ENCODE measurements around the gene DYNC2LI1.

- TF ChIP-seq USF2 (IDR thresholded peaks at IDR 0.05) (no peak), SREBF2 (IDR thresholded peaks at IDR 0.05) (no peak), CTCF (IDR thresholded peaks at IDR 0.05) (no peak), RAD21 (conservative IDR thresholded peaks at IDR 0.05 in 1 of 2, IDR thresholded peaks at IDR 0.05 in 1 of 2) (no peak), RCOR1 (IDR thresholded peaks at IDR 0.05; ENCODE audit: low read depth, low read length) (no peak), CHD4 (IDR thresholded peaks at IDR 0.05; ENCODE audit: borderline replicate concordance) (no peak), KDM5A (IDR thresholded peaks at IDR 0.05) (no peak), POLR2A (IDR thresholded peaks at IDR 0.05; ENCODE audit: low read length) (no peak), NFE2L2 (conservative IDR thresholded peaks at IDR 0.05; ENCODE audit: low read length) (no peak), HDAC2 (IDR thresholded peaks at IDR 0.05) (no peak), ESRRA (IDR thresholded peaks at IDR 0.05; ENCODE audit: borderline replicate concordance, low read length) (no peak), SMC3 (IDR thresholded peaks at IDR 0.05) (no peak), HOXB13 (CRISPR knock-in tag; IDR thresholded peaks at IDR 0.05; ENCODE audit: low read depth) (no peak), PHF8 (IDR thresholded peaks at IDR 0.05; ENCODE audit: borderline replicate concordance, low read depth) (no peak)
Measured at GRCh38 chr2:43731211-43731610, 42.6 kb upstream of the DYNC2LI1 start.

Data from A549 (cell line).